ENCODE data around the gene BNC2. TPM values are rescaled to one million over a fixed set of nuclear protein-coding genes. Genes with fewer than 3 reads are reported as not detected.

The BNC2 gene
- total RNA-seq, 1 experiment from 2014 or later: 2.7 TPM

DNA sequence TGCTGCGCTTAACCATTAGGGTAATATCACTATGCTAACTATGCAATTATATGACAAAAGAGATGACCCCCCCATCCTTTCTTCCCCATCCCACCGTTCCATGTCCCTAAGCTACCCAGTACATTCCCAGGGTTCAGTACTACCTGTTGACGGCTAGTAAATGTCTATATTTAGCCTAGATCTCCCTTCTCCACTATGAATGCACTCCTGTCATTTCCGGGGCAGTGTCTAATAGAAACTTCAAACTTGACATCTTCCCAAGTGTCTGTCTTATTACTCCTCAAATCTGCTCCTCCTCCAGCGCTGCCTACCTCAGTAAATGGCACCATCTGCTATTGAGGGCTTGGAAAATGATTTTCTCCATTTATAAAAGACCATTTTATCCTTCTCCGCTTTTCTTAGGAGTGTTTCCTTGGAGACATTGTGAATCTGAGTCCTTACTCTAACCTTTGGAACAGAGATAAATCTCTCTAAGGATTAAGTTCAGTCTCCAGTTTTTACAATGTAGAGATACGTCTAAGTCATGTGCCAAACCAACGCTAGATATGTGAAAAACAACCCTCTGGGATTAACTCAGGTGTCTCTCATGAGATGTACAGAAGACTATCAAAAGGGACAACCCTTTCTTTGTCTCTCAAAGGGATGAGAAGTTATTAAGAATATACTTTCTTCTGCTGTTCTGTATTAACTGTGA, 114.9 kb downstream of the BNC2 start:
- no peak for DNase-seq (ENCODE audit: low spot score)

DNA sequence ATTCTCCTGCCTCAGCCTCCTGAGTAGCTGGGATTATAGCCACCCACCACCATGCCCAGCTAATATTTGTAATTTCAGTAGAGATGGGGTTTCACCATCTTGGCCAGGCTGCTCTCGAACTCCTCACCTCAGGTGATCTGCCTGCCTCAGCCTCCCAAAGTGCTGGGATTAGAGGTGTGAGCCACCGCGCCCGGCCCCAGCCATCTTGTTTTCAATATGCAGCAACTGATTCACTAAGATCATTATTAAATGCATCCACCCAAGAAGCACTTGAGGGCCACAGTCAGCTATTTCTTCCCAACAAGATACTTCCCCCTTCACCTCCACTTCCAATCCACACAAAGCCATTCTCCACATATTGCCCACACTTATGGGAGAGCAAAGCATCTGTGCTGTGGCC, 115.8 kb downstream of the BNC2 start:
- no peak for DNase-seq (ENCODE audit: low spot score)

DNA sequence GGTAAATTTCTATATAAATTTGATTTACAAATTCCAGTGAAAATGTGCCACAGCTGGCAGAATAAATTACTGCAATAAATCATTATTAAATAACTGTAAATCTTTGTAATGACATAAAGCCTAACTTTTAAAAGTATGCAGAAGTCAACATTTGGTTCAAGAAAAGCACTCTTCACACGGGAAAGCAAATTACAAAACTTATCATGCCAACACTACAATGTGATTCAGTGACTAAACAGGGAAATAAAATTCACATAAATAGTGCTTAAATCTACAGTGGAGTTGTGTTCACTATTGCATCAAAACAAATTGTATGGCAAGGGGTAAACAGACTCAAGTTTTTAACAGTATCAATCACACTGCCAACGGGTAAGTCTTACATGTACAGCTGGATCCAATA, 117.2 kb downstream of the BNC2 start:
- no peak for DNase-seq (ENCODE audit: low spot score)

- no peak for DNase-seq (ENCODE audit: low spot score)
Observed at GRCh38 chr9:16752601-16753000, 117.9 kb downstream of the BNC2 start.

DNA sequence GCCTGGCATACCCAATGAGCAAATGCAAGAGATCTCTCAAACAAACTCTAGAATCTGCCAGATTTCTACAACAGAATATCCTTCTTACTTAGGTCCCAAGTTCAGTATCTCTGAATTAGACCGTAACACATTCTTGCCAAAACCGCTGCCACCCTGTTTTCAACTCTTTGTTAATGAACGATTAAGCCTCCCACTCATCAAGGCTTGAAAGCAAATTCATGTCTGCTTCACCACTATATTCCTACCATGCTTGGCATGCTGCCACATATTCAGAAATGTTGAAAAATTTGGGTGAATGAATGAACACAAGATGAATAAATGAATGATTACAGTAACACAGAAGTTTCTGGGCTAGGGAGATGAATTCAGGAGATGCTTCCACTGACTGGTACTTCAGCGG, 119.9 kb downstream of the BNC2 start:
- DNase-seq (ENCODE audit: low spot score): no peak

- DNase-seq (ENCODE audit: low spot score): no peak
Observed at GRCh38 chr9:16745359-16745758, 125.1 kb downstream of the BNC2 start.

GRCh38 chr9:16744394-16744793, 126.1 kb downstream of the BNC2 start:
- DNase-seq (ENCODE audit: low spot score): no peak

DNA sequence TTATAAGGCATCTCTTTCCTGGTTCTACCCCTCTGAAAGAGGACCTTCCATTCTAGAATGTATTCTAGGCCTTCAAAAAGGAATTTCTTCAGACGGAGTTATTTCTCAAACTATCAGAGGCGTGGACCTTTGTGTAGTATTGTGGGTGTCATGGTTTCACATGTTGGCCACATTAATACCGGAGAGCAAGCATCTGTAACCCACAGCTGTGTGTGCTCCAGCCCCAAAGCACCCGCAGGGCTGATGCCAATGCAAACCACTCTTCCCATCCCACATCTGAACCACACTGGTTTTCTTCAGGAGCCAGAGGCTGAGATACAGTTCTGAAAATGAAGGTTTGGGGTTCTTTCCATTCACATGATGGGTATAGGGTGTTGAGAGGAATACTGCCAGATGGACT, 127.1 kb downstream of the BNC2 start:
- no peak for DNase-seq (ENCODE audit: low spot score)

GRCh38 chr9:16735001-16735400, 135.5 kb downstream of the BNC2 start:
- DNase-seq (ENCODE audit: low spot score): no peak

DNA sequence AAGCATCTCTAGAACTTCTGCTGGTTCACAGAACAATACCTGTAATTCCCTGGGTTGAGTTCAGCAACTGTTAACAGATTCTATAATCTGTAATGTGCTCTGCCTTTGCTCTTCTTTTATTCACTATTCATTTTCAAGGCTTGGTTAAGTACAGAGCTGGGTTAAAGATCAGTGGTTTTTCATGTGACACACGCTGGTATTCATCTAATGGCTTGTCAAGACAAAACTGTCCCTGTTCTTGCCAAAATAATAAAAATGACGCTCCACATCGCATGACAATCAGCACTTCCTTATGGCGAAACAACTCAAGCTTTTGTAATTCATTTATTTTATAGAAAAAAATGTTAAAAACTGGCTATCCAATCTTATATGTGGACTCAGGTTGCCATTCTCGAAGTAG, 137.9 kb downstream of the BNC2 start:
- no peak for DNase-seq (ENCODE audit: low spot score)

- no peak for DNase-seq (ENCODE audit: low spot score)
Observed at GRCh38 chr9:16730162-16730561, 140.3 kb downstream of the BNC2 start.

GRCh38 chr9:16729651-16730050, 140.8 kb downstream of the BNC2 start:
- no peak for DNase-seq (ENCODE audit: low spot score)

- DNase-seq (ENCODE audit: low spot score): no peak
Observed at GRCh38 chr9:16728137-16728508, 142.3 kb downstream of the BNC2 start.

GRCh38 chr9:16727452-16728136, 142.9 kb downstream of the BNC2 start:
- DNase-seq (ENCODE audit: low spot score): no peak

DNA sequence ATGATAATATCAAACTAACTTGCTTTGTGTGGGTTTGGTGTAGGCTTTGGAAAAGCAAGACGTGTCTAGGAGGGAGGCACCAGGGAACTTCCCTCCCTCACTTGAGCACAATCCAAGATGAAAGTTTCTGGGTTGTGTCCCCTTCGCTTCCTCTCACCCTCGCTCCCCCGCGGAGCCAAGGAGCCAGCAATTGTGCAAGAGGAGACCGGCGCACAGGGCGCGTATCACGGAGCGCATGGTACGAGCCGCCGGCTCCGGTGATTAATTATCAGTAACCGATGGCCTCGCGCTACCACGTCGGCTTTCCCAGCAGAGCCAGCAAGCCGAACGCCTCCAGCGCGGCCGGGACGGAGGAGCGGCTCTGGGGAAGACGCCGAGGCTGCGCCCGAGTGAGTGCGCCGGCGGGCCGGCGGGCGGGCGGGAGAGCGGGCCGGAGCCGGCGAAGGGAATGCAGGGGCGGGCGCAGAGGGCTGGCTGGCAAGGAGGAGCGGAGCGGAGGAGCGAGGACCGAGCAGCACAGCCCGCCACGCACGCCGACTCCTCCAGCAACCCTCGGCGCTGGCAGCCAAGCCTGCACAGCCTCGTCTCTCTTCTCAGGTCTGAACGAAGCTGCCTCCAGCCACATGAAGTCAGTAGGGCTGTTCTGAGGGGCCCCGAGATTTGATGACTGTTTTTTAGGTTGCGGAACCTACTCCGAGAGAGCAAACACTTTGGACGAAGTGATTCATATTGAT, 143.6 kb downstream of the BNC2 start:
- peak; percentile 26 for DNase-seq (ENCODE audit: low spot score)

- peak; percentile 8 for DNase-seq (ENCODE audit: low spot score)
Observed at GRCh38 chr9:16726029-16726428, 144.4 kb downstream of the BNC2 start.

DNA sequence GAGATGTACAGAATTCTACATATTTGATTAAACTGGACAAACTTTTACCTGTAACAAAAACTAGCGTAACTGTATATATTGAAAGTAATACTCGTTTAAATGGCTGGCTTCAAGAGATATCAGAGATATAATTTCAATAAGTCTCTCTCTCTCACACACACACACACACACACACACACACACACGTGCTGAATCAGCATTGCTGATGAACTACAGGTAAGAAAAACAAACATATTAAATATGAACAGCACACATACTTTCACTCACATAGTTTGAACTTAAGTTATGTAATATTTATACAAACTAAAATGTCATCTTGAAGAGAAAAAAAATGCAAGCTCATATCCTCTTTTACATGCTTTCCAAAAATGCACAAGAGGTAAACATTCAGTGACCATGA, 145.4 kb downstream of the BNC2 start:
- no peak for DNase-seq (ENCODE audit: low spot score)

DNA sequence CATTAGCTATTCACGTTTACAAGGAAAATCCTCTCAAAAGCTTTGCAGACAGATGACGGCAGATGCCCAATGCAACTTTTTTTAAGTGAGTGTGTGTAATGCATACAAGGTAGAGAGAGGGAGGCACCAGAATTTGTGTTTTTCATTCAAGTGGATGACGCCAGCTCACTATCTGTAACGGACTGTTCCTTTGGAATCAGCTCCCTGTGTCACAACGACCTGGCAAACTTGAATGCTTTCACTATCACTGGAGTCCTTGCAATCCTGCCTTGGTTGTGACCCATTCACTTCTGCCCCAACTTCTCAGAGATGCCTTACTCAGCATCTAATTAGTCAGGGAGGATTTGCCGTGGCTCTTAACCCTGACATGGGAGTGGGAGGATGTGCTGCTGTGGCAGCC, 148.5 kb downstream of the BNC2 start:
- no peak for DNase-seq (ENCODE audit: low spot score)

DNA sequence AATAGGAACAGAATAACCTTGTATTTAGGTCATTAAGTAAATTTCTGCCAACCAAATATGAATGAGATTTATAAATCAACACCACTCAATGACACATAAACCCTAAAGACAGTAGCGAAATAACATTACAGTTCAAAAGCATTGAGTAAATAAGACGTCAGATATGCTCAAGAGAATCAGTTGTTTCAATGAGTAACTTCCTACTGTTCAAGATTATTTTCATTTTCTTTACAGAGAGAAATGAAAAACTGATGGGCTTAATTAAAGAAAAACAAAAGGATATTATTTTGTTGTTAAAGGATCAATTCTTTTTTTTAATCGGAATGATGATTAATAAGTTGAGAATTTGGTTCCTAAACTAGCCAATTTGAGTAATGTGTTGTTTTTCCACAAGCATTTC, 150.1 kb downstream of the BNC2 start:
- DNase-seq (ENCODE audit: low spot score): no peak

GRCh38 chr9:16719921-16720320, 150.5 kb downstream of the BNC2 start:
- DNase-seq (ENCODE audit: low spot score): no peak

DNA sequence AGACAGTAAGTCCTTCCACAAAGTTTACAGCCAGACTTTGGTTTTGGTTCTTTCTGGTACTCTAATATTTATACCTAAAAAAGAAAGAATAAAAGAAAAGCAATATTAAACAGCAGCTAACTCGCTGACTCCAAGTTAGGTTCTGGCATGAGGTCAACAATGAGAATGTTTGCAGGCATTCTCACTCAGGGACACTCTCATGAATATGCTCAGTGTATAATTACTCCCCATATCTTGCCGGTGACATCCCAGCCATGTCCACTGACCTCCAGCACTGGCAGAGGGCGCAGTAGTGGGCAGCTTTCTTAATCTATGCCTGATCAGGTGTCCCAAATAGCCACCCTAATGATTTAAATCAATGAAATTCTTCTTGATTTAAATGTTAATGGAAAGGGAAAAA, 151.5 kb downstream of the BNC2 start:
- DNase-seq (ENCODE audit: low spot score): no peak

DNA sequence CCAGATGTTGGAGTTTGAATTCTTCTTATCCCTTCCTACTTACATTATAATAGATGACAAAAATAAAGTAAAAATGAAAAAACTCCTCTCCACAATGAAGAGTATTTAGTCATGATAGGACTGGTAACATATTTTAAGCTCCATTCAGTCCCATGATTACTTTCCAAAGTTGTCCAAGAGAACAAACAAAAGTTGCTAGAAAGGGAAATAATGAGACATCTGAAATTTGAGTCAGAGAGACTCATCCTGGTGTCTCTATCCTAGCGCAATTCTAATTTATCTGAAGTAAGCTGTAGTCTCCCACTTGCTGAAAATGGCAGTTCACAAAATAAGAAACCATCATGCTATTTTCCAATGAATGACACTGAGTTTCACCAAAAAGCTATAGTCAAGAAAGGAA, 152.2 kb downstream of the BNC2 start:
- no peak for DNase-seq (ENCODE audit: low spot score)

DNA sequence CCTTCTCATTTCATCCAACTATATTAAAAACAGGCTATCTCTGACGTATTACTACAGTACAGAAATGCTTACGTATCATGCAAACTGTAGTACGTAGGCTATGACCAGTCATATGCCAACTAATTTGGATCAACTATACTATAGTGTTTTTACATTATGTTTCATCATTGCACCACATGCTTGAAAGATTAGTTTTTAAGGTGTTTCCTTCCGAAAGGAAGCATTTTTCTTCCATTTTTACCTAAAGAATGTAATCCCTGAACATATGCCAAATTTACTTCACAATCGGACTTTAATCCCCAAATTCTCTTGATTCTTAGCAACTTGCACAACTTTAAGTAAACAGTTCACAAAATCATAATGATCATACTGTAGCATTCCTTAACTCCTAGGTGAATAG, 153.9 kb downstream of the BNC2 start:
- DNase-seq (ENCODE audit: low spot score): no peak
